ENCODE results near the gene FASTKD1.

DNA sequence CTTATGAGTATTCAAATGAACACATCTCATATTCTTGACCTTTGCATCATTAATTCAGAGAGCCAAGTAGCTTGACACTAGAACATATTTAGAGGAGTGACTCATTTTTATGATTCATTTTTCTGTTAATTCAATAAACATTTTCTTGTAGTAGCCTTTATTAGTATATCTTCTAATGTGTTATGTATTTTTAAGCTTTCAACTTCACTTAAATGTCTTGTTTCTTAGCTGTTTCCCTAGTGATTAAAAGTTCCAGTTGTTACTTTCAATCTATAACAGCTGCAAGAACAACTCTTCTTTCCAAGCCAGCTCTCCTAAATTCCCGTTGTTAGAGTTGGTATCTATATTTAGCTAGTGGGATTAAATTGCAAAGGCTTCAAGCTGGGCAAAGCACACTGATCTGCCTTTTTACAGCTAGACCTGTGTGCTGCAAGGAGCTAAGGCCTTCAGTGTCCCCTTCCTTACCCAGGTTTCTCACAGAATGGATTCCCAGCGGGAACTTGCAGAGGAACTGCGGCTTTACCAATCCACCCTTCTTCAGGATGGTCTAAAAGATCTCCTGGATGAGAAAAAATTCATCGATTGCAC, 64.3 kb downstream of the FASTKD1 start, which contains the start of gene KLHL41:
- no peak for TF ChIP-seq POLR2A (IDR thresholded peaks at IDR 0.05)
- TF ChIP-seq, protein P1, sequence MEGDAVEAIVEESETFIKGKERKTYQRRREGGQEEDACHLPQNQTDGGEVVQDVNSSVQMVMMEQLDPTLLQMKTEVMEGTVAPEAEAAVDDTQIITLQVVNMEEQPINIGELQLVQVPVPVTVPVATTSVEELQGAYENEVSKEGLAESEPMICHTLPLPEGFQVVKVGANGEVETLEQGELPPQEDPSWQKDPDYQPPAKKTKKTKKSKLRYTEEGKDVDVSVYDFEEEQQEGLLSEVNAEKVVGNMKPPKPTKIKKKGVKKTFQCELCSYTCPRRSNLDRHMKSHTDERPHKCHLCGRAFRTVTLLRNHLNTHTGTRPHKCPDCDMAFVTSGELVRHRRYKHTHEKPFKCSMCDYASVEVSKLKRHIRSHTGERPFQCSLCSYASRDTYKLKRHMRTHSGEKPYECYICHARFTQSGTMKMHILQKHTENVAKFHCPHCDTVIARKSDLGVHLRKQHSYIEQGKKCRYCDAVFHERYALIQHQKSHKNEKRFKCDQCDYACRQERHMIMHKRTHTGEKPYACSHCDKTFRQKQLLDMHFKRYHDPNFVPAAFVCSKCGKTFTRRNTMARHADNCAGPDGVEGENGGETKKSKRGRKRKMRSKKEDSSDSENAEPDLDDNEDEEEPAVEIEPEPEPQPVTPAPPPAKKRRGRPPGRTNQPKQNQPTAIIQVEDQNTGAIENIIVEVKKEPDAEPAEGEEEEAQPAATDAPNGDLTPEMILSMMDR (IDR thresholded peaks at IDR 0.05), result no peak
